Trophoblast cell (in vitro differentiated cells and primary cell): ENCODE data around the gene COL5A2.

Source experiments
- DNase-seq, 2 donors: peaks; one replicate each; pipeline ENCODE4 v3.0.0-alpha.2; 2016
- H2AFZ ChIP-seq: 2 replicates; pipeline ENCODE4 v1.6.1; 2013; ENCODE audit warnings: low read length, moderate library complexity, mild to moderate bottlenecking; ENCODE audit not compliant: insufficient read depth, poor library complexity
- H2AK5ac ChIP-seq: 2 replicates; pipeline ENCODE4 v1.6.1; 2013; ENCODE audit warnings: mild to moderate bottlenecking, low read length
- H2BK120ac ChIP-seq: 2 replicates; pipeline ENCODE4 v1.6.1; 2013; ENCODE audit warnings: low read length, mild to moderate bottlenecking, moderate library complexity; ENCODE audit not compliant: insufficient read depth, poor library complexity
- H2BK12ac ChIP-seq: 2 replicates; pipeline ENCODE4 v1.6.1; 2013; ENCODE audit warnings: mild to moderate bottlenecking, low read length, moderate library complexity
- H2BK5ac ChIP-seq: 2 replicates; pipeline ENCODE4 v1.6.1; 2013; ENCODE audit warnings: low read length, low read depth, moderate library complexity, mild to moderate bottlenecking; ENCODE audit not compliant: poor library complexity
- H3K14ac ChIP-seq: 2 replicates; pipeline ENCODE4 v1.6.1; 2013; ENCODE audit warnings: mild to moderate bottlenecking, low read length
- H3K18ac ChIP-seq: 2 replicates; pipeline ENCODE4 v1.6.1; 2013; ENCODE audit warnings: mild to moderate bottlenecking, low read length
- H3K23ac ChIP-seq: 2 replicates; pipeline ENCODE4 v1.6.1; 2013; ENCODE audit warnings: low read length
- H3K27ac ChIP-seq: 2 replicates; pipeline ENCODE4 v1.5.1; 2013; ENCODE audit warnings: low read depth, mild to moderate bottlenecking, inconsistent platforms, low read length, moderate library complexity
- H3K27me3 ChIP-seq: 2 replicates; pipeline ENCODE4 v1.6.1; 2013; ENCODE audit warnings: inconsistent platforms, mild to moderate bottlenecking, low read length, moderate library complexity; ENCODE audit not compliant: insufficient read depth
- H3K36me3 ChIP-seq, 2 experiments: 1 replicate in 1 of 2; 2 replicates in 1 of 2; pipeline ENCODE4 v1.6.1; 2013; ENCODE audit warnings: low read length in 2 of 2, mild to moderate bottlenecking in 2 of 2, moderate library complexity in 1 of 2; ENCODE audit not compliant: insufficient read depth in 2 of 2, control insufficient read depth in 1 of 2
- H3K4ac ChIP-seq: 2 replicates; pipeline ENCODE4 v1.6.1; 2013; ENCODE audit warnings: low read depth, mild to moderate bottlenecking, low read length, moderate library complexity
- H3K4me1 ChIP-seq, 2 experiments: 1 replicate in 1 of 2; 2 replicates in 1 of 2; pipeline ENCODE4 v1.6.1; 2013; ENCODE audit warnings: low read length in 2 of 2, mild to moderate bottlenecking in 2 of 2, moderate library complexity in 1 of 2; ENCODE audit not compliant: insufficient read depth in 2 of 2, control insufficient read depth in 1 of 2
- H3K4me2 ChIP-seq: 2 replicates; pipeline ENCODE4 v1.6.1; 2013; ENCODE audit warnings: inconsistent platforms, mild to moderate bottlenecking, low read length, moderate library complexity
- H3K4me3 ChIP-seq: 2 replicates; pipeline ENCODE4 v1.5.1; 2013; ENCODE audit warnings: mild to moderate bottlenecking, low read depth, low read length, inconsistent platforms
- H3K79me1 ChIP-seq: one replicate; pipeline ENCODE4 v1.6.1; 2013; ENCODE audit warnings: low read length
- H3K79me2 ChIP-seq: 2 replicates; pipeline ENCODE4 v1.6.1; 2013; ENCODE audit warnings: low read length, mild to moderate bottlenecking; ENCODE audit not compliant: control insufficient read depth, insufficient read depth, poor library complexity
- H3K9ac ChIP-seq: 2 replicates; pipeline ENCODE4 v1.6.1; 2013; ENCODE audit warnings: mild to moderate bottlenecking, low read length
- H3K9me3 ChIP-seq: 2 replicates; pipeline ENCODE4 v1.6.1; 2013; ENCODE audit warnings: low read depth, mild to moderate bottlenecking, control low read depth, inconsistent platforms, low read length; ENCODE audit not compliant: insufficient read depth
- H4K12ac ChIP-seq: 2 replicates; pipeline ENCODE4 v1.6.1; 2013; ENCODE audit warnings: low read depth, mild to moderate bottlenecking, low read length, moderate library complexity
- H4K8ac ChIP-seq: 2 replicates; pipeline ENCODE4 v1.6.1; 2013; ENCODE audit warnings: low read depth, mild to moderate bottlenecking, low read length, moderate library complexity
- H4K91ac ChIP-seq: one replicate; pipeline ENCODE4 v1.6.1; 2013; ENCODE audit warnings: low read depth, mild to moderate bottlenecking, low read length, moderate library complexity
- WGBS: extraction: QIAGEN DNeasy Blood & Tissue Kit; methylation state at CpG from one replicate; pipeline ENCODE4 v1.1.7; 2013; ENCODE audit warnings: missing lambda C conversion rate; ENCODE audit not compliant: insufficient read length, insufficient coverage; ENCODE audit errors: extremely low coverage; 5-methylcytosine and 5-hydroxymethylcytosine counted together

The COL5A2 gene

DNA sequence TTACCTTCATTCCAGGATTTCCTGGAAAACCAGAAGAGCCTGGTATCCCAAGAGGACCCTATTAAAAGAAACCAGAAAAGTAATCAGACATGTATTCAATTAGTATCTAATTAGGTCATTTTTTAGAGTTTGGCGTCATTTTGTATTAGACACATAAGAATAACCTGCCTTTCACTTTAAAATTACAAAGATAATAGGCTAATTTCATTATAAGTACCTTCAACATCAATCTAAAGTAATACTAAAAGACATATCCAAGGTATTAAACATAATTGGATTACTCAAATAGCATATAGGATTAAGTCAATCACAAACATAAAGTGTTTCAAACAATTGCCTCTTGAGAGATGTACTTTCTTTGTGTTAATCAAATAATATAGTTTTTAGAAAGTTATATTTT lies 107.5 kb downstream of the COL5A2 start:
- Histone ChIP-seq H4K91ac (no peak overlapping the region), H3K4me1 (no peaks in the 10 kb centered on the region), H3K4me3 (no peak overlapping the region), H3K27me3 (no peaks in the 10 kb centered on the region), H3K4ac (no peak overlapping the region), H3K9me3 (no peaks in the 10 kb centered on the region), H3K79me1 (no peaks in the 10 kb centered on the region), H3K23ac (no peak overlapping the region), H2AK5ac (no peak overlapping the region), H3K79me2 (no peaks in the 10 kb centered on the region), H3K4me2 (no peak overlapping the region), H4K12ac (no peak overlapping the region), H4K8ac (no peak overlapping the region), H2AFZ (no peak overlapping the region), H2BK12ac (no peak overlapping the region), H3K9ac (no peak overlapping the region), H3K36me3 (peaks cover 8 to 20% of the 10 kb centered on the region in 2 experiments), H3K18ac (no peak overlapping the region), H3K14ac (no peak overlapping the region), H2BK5ac (no peak overlapping the region), H2BK120ac (no peak overlapping the region), H3K27ac (no peak overlapping the region)
- no peak for DNase-seq
- no CpG with 5 or more reads among the region's 1 CpG for WGBS

DNA sequence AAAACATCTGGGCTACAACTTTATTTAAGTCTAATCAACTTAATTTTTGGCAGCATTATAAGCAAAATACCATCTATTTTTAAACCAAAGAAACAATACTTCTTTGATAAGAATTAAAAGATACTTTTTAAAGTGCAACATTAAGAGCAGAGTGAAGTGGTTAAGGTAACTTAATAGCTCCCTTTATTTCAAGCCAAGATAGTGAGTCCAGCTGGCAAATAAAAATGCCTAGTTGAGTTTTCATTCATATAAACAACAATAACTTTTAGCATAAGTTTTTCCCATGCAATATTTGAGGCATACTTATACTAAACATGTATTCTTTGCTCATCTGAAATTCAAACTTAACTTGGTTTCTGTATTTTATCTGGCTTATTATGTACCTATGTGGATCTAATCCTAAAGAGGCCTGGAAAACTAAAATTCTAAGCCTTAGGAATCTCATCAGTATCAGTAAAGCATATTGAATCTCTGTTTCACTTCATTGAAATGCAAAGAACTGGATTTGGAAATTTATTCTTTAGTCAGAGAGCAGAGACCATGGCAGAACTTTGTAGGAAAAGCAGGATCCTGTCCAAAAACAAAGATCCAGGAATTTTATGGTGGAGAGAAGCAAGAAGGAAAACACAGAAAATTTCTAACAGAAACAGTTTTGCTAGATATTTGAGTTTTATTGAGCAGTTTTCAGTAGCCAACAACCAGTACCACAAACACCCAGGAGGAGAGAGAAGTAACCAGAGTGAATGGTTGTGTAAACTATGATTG lies 109.5 kb downstream of the COL5A2 start:
- Histone ChIP-seq H4K8ac (no peak overlapping the region), H2AFZ (no peak overlapping the region), H2BK5ac (no peak overlapping the region), H3K14ac (no peak overlapping the region), H3K18ac (no peak overlapping the region), H4K91ac (no peak overlapping the region), H3K4me2 (no peak overlapping the region), H3K4ac (no peak overlapping the region), H4K12ac (no peak overlapping the region), H3K36me3 (peaks cover 8 to 12% of the 10 kb centered on the region in 2 experiments), H3K79me1 (no peaks in the 10 kb centered on the region), H3K27me3 (no peaks in the 10 kb centered on the region), H3K9me3 (no peaks in the 10 kb centered on the region), H2BK120ac (no peak overlapping the region), H3K27ac (no peak overlapping the region), H3K79me2 (no peaks in the 10 kb centered on the region), H3K23ac (no peak overlapping the region), H3K4me1 (no peaks in the 10 kb centered on the region), H3K4me3 (no peak overlapping the region), H2BK12ac (no peak overlapping the region), H3K9ac (no peak overlapping the region), H2AK5ac (no peak overlapping the region)
- DNase-seq, result no peak

DNA sequence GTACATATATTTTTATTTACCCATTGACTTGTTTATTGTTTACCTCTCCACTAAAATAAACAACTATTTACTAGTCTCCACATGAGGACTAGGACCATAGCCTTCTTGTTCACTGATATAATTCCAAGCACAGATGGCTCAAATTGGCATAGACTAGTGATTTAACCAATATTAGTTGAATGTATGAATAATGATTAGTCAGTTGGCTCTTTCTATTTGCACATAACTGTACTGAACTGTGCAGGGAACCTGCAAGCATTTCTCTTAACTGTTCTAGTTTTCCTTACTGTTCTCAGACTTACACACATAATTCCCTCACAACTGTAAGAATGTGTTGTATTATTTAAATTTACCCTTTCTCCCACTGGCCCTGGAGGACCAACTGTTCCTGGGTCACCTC lies 113.5 kb downstream of the COL5A2 start:
- peaks cover 14 to 19% of the 10 kb centered on the region in 2 experiments for H3K36me3 ChIP-seq
- H3K9ac ChIP-seq, result no peak overlapping the region
- H2BK120ac ChIP-seq, result no peak overlapping the region
- no peak for DNase-seq
- no peak overlapping the region for H4K8ac ChIP-seq
- no peak overlapping the region for H3K14ac ChIP-seq
- H2AFZ ChIP-seq, result no peak overlapping the region
- no peak overlapping the region for H2BK12ac ChIP-seq
- H2BK5ac ChIP-seq, result no peak overlapping the region
- no peak overlapping the region for H3K4me3 ChIP-seq
- H3K79me2 ChIP-seq, result no peaks in the 10 kb centered on the region
- H3K4ac ChIP-seq, result no peak overlapping the region
- no peaks in the 10 kb centered on the region for H3K79me1 ChIP-seq
- H2AK5ac ChIP-seq, result no peak overlapping the region
- no peaks in the 10 kb centered on the region for H3K27me3 ChIP-seq
- H4K12ac ChIP-seq, result no peak overlapping the region
- H3K27ac ChIP-seq, result no peak overlapping the region
- H3K9me3 ChIP-seq, result no peaks in the 10 kb centered on the region
- no peak overlapping the region for H3K23ac ChIP-seq
- no peak overlapping the region for H3K4me2 ChIP-seq
- H3K4me1 ChIP-seq, result no peaks in the 10 kb centered on the region
- no peak overlapping the region for H4K91ac ChIP-seq
- H3K18ac ChIP-seq, result no peak overlapping the region

GRCh38 chr2:189060096-189060642 lies 119.4 kb downstream of the COL5A2 start:
- DNase-seq, result no peak
- Histone ChIP-seq H3K79me2 (no peaks in the 10 kb centered on the region), H3K27ac (no peak overlapping the region), H3K36me3 (peaks cover 8 to 11% of the 10 kb centered on the region in 2 experiments), H3K18ac (no peak overlapping the region), H2BK5ac (no peak overlapping the region), H4K12ac (no peak overlapping the region), H3K4ac (no peak overlapping the region), H3K9me3 (no peaks in the 10 kb centered on the region), H3K27me3 (no peaks in the 10 kb centered on the region), H4K8ac (no peak overlapping the region), H3K14ac (no peak overlapping the region), H3K4me3 (no peak overlapping the region), H3K23ac (no peak overlapping the region), H2BK12ac (no peak overlapping the region), H3K4me2 (no peak overlapping the region), H3K9ac (no peak overlapping the region), H2BK120ac (no peak overlapping the region), H3K4me1 (no peaks in the 10 kb centered on the region), H4K91ac (no peak overlapping the region), H3K79me1 (no peaks in the 10 kb centered on the region), H2AK5ac (no peak overlapping the region), H2AFZ (no peak overlapping the region)
- WGBS, result no CpG with 5 or more reads among the region's 1 CpG
